Activated naive CD4-positive, alpha-beta T cell treated with anti-CD3 and anti-CD28 coated beads, Interleukin-2, amount 10 ng/mL, durations not matched to agents 7 days and 5 days (primary cell): ENCODE results near the gene TECTB.

Experiments
- CTCF ChIA-PET: fragments of 350-600 bp; sonication (Branson Sonifier 250); formaldehyde crosslinking; loops from one replicate; lab custom pipeline; 2021; ENCODE audit warnings: antibody characterized with exemption; lab: Charles Lee
- DNase-seq: peaks from one replicate; pipeline ENCODE4 v3.0.0-alpha.2; 2020
- H3K27ac Mint-ChIP-seq: one replicate; pipeline ENCODE4 v1.8.0; 2021; ENCODE audit warnings: mild to moderate bottlenecking, moderate library complexity, mixed read lengths
- H3K27me3 Mint-ChIP-seq: one replicate; pipeline ENCODE4 v1.8.0; 2021; ENCODE audit warnings: mild to moderate bottlenecking, mixed read lengths
- H3K36me3 Mint-ChIP-seq: one replicate; pipeline ENCODE4 v1.8.0; 2021; ENCODE audit warnings: mixed read lengths
- H3K4me1 Mint-ChIP-seq: one replicate; pipeline ENCODE4 v1.8.0; 2021; ENCODE audit warnings: mixed read lengths
- H3K4me3 Mint-ChIP-seq: one replicate; pipeline ENCODE4 v1.8.0; 2021; ENCODE audit warnings: mild to moderate bottlenecking, moderate library complexity, mixed read lengths
- H3K9me3 Mint-ChIP-seq: one replicate; pipeline ENCODE4 v1.8.0; 2021; ENCODE audit warnings: mixed read lengths

Gene TECTB

DNA sequence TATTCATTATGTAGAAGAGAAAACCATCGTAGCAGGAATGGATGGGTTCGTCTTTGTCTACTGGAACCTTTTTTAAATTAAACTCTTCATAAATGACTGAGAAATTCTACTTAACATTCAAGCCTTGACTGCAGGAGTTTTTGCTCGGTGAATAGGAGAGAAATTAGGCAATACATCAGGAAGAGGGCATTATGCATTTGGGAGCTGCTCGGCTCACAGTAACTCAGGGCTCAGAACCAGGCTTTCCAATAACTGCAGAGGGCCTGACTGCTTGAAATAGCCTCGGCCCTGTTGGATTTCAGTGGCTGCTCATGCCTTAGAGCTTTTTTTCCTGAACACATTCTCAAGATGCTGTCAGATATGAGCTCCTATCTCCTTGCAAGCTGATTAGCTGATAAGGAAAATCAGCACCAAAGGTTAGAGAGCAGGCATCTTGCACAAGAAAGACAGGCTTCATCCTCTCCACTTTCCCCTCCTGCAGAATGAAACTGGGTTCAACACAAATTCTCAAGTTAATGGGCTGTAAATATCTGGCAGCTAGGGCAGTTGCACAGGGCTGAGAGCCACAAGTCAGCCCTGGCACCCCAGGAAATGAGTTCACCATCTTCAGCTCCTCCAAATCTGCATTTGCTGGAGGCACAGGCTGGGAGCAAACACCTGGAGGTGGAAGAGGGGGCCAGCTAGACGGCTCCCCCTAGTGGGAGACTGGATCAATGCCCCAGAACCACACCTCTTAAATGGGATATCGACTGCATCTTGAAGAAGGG, 24.3 kb downstream of the TECTB start:
- peak; percentile 55 for DNase-seq
- Mint-ChIP-seq H3K9me3 (no peaks in the 10 kb centered on the region), H3K27me3 (peaks cover 26% of the 10 kb centered on the region), H3K36me3 (no peaks in the 10 kb centered on the region), H3K4me3 (no peak overlapping the region), H3K27ac (no peak overlapping the region), H3K4me1 (no peaks in the 10 kb centered on the region)
- CTCF ChIA-PET: interaction anchor here (0.6 to 3.2 kb wide), 12 partner anchors 9 to 1221 kb away, joined by 3 to 19 read pairs (median 5); no protein-coding TSS in a partner anchor

DNA sequence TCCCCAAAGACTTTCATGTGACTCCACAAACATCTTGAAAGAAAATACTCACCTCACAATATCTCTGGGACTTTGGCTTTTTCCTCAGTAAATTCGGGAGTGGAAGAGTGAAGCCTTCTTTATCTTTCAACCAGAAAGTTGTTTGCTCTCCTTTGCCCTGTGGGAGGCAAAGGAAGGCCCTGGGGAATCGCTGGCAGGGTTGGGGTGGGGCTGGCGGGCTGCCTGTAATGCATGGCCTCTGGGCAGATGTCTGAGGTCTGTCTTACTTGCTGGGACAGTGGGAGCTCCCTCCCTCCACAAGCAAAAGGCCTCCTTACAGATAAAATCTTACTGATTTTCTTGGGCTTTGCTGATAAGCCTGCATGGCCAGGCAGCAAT, 24.9 kb downstream of the TECTB start:
- Mint-ChIP-seq H3K4me3 (no peak overlapping the region), H3K9me3 (no peaks in the 10 kb centered on the region), H3K27me3 (peaks cover 26% of the 10 kb centered on the region), H3K27ac (no peak overlapping the region), H3K4me1 (no peaks in the 10 kb centered on the region), H3K36me3 (no peaks in the 10 kb centered on the region)
- CTCF ChIA-PET: interaction anchor here (1.0 to 3.2 kb wide), 11 partner anchors 9 to 195 kb away, joined by 3 to 19 read pairs (median 5); no protein-coding TSS in a partner anchor
- DNase-seq: no peak

GRCh38 chr10:112311481-112311880, 28.3 kb downstream of the TECTB start:
- CTCF ChIA-PET: interaction anchor here (1.9 kb wide), 1 partner anchor 8 kb away, joined by 7 read pairs; no protein-coding TSS in a partner anchor
- DNase-seq: no peak
- Mint-ChIP-seq H3K27ac (no peak overlapping the region), H3K36me3 (no peaks in the 10 kb centered on the region), H3K9me3 (no peaks in the 10 kb centered on the region), H3K4me1 (no peaks in the 10 kb centered on the region), H3K27me3 (peaks cover 40% of the 10 kb centered on the region), H3K4me3 (no peak overlapping the region)

GRCh38 chr10:112313234-112313633, 30.0 kb downstream of the TECTB start:
- CTCF ChIA-PET: interaction anchor here (0.8 to 1.9 kb wide), 3 partner anchors 10 to 122 kb away, joined by 3 to 7 read pairs (median 3); no protein-coding TSS in a partner anchor
- no peaks in the 10 kb centered on the region for H3K4me1 Mint-ChIP-seq
- no peak for DNase-seq
- H3K27me3 Mint-ChIP-seq: peaks cover 31% of the 10 kb centered on the region
- H3K27ac Mint-ChIP-seq: no peak overlapping the region
- H3K4me3 Mint-ChIP-seq: no peak overlapping the region
- no peaks in the 10 kb centered on the region for H3K9me3 Mint-ChIP-seq
- H3K36me3 Mint-ChIP-seq: no peaks in the 10 kb centered on the region

DNA sequence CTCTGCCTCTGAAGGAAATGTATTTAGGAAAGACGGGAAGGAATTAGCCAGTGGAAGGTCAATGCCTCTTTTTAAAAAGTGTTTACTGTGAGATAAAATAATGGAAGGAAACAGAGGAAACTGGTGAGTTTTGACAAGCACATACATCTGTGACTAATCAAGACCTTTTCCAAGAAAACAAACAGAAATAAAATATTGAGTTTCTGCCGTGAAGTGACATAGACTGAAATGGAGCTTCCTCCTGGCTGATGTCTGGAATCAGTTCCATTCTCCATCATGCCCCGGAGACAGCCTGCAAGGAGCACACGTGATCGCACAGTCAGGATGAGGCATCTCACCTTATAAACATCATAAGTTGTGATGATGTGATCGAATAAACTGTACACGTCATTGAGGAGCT, 30.7 kb downstream of the TECTB start:
- Mint-ChIP-seq H3K4me3 (no peak overlapping the region), H3K36me3 (no peaks in the 10 kb centered on the region), H3K27me3 (peaks cover 27% of the 10 kb centered on the region), H3K4me1 (no peaks in the 10 kb centered on the region), H3K9me3 (no peaks in the 10 kb centered on the region), H3K27ac (no peak overlapping the region)
- CTCF ChIA-PET: interaction anchor here (1.2 to 2.1 kb wide), 5 partner anchors 15 to 198 kb away, joined by 3 to 10 read pairs (median 6); no protein-coding TSS in a partner anchor
- no peak for DNase-seq

- H3K27ac Mint-ChIP-seq: no peak overlapping the region
- H3K27me3 Mint-ChIP-seq: peaks cover 25% of the 10 kb centered on the region
- H3K4me3 Mint-ChIP-seq: no peak overlapping the region
- H3K9me3 Mint-ChIP-seq: no peaks in the 10 kb centered on the region
- H3K36me3 Mint-ChIP-seq: no peaks in the 10 kb centered on the region
- CTCF ChIA-PET: interaction anchor here (0.7 to 2.1 kb wide), 9 partner anchors 14 to 199 kb away, joined by 3 to 10 read pairs (median 6); no protein-coding TSS in a partner anchor
- H3K4me1 Mint-ChIP-seq: no peaks in the 10 kb centered on the region
- DNase-seq: peak; percentile 84
Observed at GRCh38 chr10:112314822-112315474, 31.7 kb downstream of the TECTB start.

GRCh38 chr10:112327678-112328077, 44.5 kb downstream of the TECTB start:
- DNase-seq: no peak
- H3K27me3 Mint-ChIP-seq: peaks cover 9% of the 10 kb centered on the region
- CTCF ChIA-PET: no interaction called here
- H3K4me3 Mint-ChIP-seq: no peak overlapping the region
- H3K36me3 Mint-ChIP-seq: no peaks in the 10 kb centered on the region
- no peaks in the 10 kb centered on the region for H3K4me1 Mint-ChIP-seq
- no peak overlapping the region for H3K27ac Mint-ChIP-seq
- H3K9me3 Mint-ChIP-seq: no peaks in the 10 kb centered on the region

- Mint-ChIP-seq H3K4me3 (no peak overlapping the region), H3K27me3 (peaks cover 9% of the 10 kb centered on the region), H3K36me3 (no peaks in the 10 kb centered on the region), H3K27ac (no peak overlapping the region), H3K4me1 (no peaks in the 10 kb centered on the region), H3K9me3 (no peaks in the 10 kb centered on the region)
- DNase-seq: no peak
- CTCF ChIA-PET: interaction anchor here (1.3 to 2.5 kb wide), 2 partner anchors 15 to 23 kb away, joined by 6 read pairs; no protein-coding TSS in a partner anchor
Observed at GRCh38 chr10:112330162-112330561, 47.0 kb downstream of the TECTB start.

GRCh38 chr10:112330607-112331160, 47.5 kb downstream of the TECTB start:
- CTCF ChIA-PET: interaction anchor here (2.5 kb wide), 1 partner anchor 23 kb away, joined by 6 read pairs; no protein-coding TSS in a partner anchor
- no peak for DNase-seq
- H3K4me3 Mint-ChIP-seq: no peak overlapping the region
- H3K27ac Mint-ChIP-seq: no peak overlapping the region
- H3K4me1 Mint-ChIP-seq: no peaks in the 10 kb centered on the region
- peaks cover 9% of the 10 kb centered on the region for H3K27me3 Mint-ChIP-seq
- H3K36me3 Mint-ChIP-seq: no peaks in the 10 kb centered on the region
- no peaks in the 10 kb centered on the region for H3K9me3 Mint-ChIP-seq

DNA sequence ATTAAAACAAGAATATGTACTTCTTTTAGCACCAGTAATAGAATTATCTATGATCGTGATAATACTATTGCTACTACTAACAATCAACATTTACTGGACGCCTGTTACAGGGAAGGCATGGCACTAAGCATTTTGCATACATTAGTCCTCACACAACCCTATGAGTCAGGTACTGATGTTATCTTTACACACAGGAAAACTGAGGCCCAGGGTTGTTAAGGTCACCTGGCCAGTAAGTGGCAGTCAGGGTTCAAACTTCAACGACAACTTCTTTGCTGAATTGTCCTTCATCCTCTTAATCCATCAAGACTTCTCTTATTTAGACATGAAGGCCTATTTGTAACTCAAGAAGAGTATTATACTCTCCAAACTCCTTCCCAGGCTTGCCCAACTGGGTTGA, 48.8 kb downstream of the TECTB start:
- Mint-ChIP-seq H3K9me3 (no peaks in the 10 kb centered on the region), H3K27me3 (peaks cover 11% of the 10 kb centered on the region), H3K27ac (no peak overlapping the region), H3K36me3 (no peaks in the 10 kb centered on the region), H3K4me1 (no peaks in the 10 kb centered on the region), H3K4me3 (no peak overlapping the region)
- no peak for DNase-seq
- CTCF ChIA-PET: no interaction called here

GRCh38 chr10:112332509-112333228, 49.5 kb downstream of the TECTB start:
- Mint-ChIP-seq H3K27ac (no peak overlapping the region), H3K4me3 (no peak overlapping the region), H3K9me3 (no peaks in the 10 kb centered on the region), H3K36me3 (no peaks in the 10 kb centered on the region), H3K27me3 (peaks cover 8% of the 10 kb centered on the region), H3K4me1 (no peaks in the 10 kb centered on the region)
- DNase-seq: no peak
- CTCF ChIA-PET: interaction anchor here (1.2 kb wide), 1 partner anchor 20 kb away, joined by 3 read pairs; no protein-coding TSS in a partner anchor

GRCh38 chr10:112333452-112333851, 50.3 kb downstream of the TECTB start:
- CTCF ChIA-PET: interaction anchor here (1.2 kb wide), 1 partner anchor 20 kb away, joined by 3 read pairs; no protein-coding TSS in a partner anchor

GRCh38 chr10:112335111-112335867, 52.1 kb downstream of the TECTB start:
- DNase-seq: no peak
- no peaks in the 10 kb centered on the region for H3K4me1 Mint-ChIP-seq
- H3K9me3 Mint-ChIP-seq: no peaks in the 10 kb centered on the region
- no peak overlapping the region for H3K4me3 Mint-ChIP-seq
- no peak overlapping the region for H3K27ac Mint-ChIP-seq
- no peaks in the 10 kb centered on the region for H3K36me3 Mint-ChIP-seq
- CTCF ChIA-PET: no interaction called here
- peaks cover 8% of the 10 kb centered on the region for H3K27me3 Mint-ChIP-seq

More at GRCh38 chr10:112333452-112333851, 50.3 kb downstream of the TECTB start:
- Mint-ChIP-seq H3K4me3 (no peak overlapping the region), H3K27me3 (peaks cover 8% of the 10 kb centered on the region), H3K9me3 (no peaks in the 10 kb centered on the region), H3K27ac (no peak overlapping the region), H3K4me1 (no peaks in the 10 kb centered on the region), H3K36me3 (no peaks in the 10 kb centered on the region)
- DNase-seq: no peak
